ENCODE measurements around the gene NBL1. TPM values are rescaled to one million over a fixed set of nuclear protein-coding genes. Genes with fewer than 3 reads are reported as not detected.

The NBL1 gene
- total and polyA plus RNA-seq, 2 of the 4 experiments (the other 2 are of a cell fraction), result 14.0 to 54.2 TPM

DNA sequence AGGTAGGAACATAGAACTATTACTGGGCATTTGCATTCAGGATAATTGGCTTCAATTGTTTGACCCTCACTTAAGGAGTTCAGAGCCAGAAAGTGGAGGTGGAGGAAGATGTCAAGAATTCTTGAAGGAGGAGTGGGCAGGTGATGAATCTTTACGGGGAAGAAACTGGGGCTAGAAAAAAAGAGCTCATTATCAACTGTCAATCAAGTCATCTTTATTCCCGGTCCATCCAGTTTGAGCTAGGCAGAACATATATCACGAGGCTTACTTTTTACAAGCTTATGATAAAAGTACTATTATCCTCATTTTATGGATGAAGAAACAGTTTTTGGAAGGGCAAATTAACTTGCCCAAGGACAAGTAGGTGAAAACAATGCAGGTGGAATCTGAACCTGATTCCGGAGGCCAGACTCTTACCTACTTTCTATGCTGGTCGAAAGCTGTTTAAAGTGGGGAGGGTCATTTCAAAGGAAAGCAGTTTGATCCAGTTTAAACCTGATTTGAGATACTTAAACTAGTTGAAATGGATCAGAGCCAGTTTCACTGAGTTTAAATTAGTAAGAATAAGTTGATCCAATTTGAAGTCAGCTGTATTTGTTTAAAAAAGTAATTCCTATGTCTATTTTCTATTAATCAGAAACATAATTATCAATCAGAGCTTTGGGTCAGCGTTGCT is 13.3 kb upstream of the NBL1 start:
- Histone ChIP-seq H4K91ac (ENCODE audit: insufficient read depth, low read depth, low read length) (no peak overlapping the region), H3K27me3 (ENCODE audit: control insufficient read depth, insufficient read depth, low read length) (no peaks in the 10 kb centered on the region), H4K5ac (ENCODE audit: low read depth, low read length) (no peak overlapping the region), H2BK120ac (ENCODE audit: low read depth, low read length) (no peak overlapping the region), H4K8ac (ENCODE audit: low read depth in 2 of 2, low read length in 2 of 2) (no peak overlapping the region), H3K79me1 (ENCODE audit: low read depth in 1 of 2, low read length in 2 of 2) (no peaks in the 10 kb centered on the region; a peak in 1 of 4 replicates), H3K27ac (ENCODE audit: insufficient read depth, low read length) (no peak overlapping the region), H3K9ac (ENCODE audit: low read depth, low read length) (no peak overlapping the region), H3K4ac (ENCODE audit: low read depth, low read length) (no peak overlapping the region), H2AK9ac (replicated peaks; ENCODE audit: low read depth, low read length, poor library complexity) (no peak overlapping the region), H2AFZ (replicated peaks; ENCODE audit: low read length, poor library complexity) (no peak overlapping the region), H4K20me1 (ENCODE audit: insufficient read depth, low read length) (no peaks in the 10 kb centered on the region), H2AK5ac (ENCODE audit: low read depth, low read length) (no peak overlapping the region), H2BK5ac (ENCODE audit: low read depth, low read length, poor library complexity, severe bottlenecking) (no peak overlapping the region), H3K56ac (ENCODE audit: extremely low read depth, insufficient read depth, low read length) (no peak overlapping the region), H3K9me1 (ENCODE audit: insufficient read depth, low read length) (0 out of 2 replicates have a peak, but pooled peaks cover 3% of the 10 kb centered on the region), H3K18ac (ENCODE audit: low read depth, low read length) (no peak overlapping the region), H3K14ac (replicated peaks; ENCODE audit: low read depth, low read length) (no peak overlapping the region), H3K9me3 (ENCODE audit: control insufficient read depth, insufficient read depth, low read length) (no peaks in the 10 kb centered on the region), H3K36me3 (ENCODE audit: control insufficient read depth, insufficient read depth, low read length) (peaks cover 17% of the 10 kb centered on the region), H2BK15ac (ENCODE audit: low read depth, low read length) (no peak overlapping the region), H3K23ac (ENCODE audit: low read depth, low read length) (no peak overlapping the region), H3K4me1 (ENCODE audit: control insufficient read depth, insufficient read depth, low read length) (no peaks in the 10 kb centered on the region), H2BK20ac (ENCODE audit: low read depth, low read length) (no peak overlapping the region), H3K4me2 (ENCODE audit: low read depth, low read length) (no peak overlapping the region), H3K4me3 (ENCODE audit: insufficient read depth, low read depth, low read length) (no peak overlapping the region)
- POLR2A ChIA-PET (ENCODE audit: unreplicated experiment), result interaction anchor here (0.5 kb wide), 1 partner anchor 138 kb away, joined by 11 read pairs; no protein-coding TSS in a partner anchor
- intact Hi-C loops (cut with micrococcal nuclease) (no loop called here), in situ Hi-C loops (cut with MboI; ENCODE audit: low sequenced_read_pairs) (no loop called here), dilution Hi-C loops (cut with HindIII; ENCODE audit: low sequenced_read_pairs, unreplicated experiment) (no loop called here)
- no peak for ATAC-seq (ENCODE audit: low read depth)
- BruUV-seq (replicated peaks), result no TSS peak
- CTCF ChIA-PET, result no interaction called here
- DNase-seq, result no peak
- WGBS, 2 experiments (ENCODE audit: extremely low coverage in 2 of 2, insufficient read length in 1 of 2), result no CpG with 5 or more reads among the region's 6 CpGs
- TF ChIP-seq BHLHE40 (IDR thresholded peaks at IDR 0.05; ENCODE audit: low read depth, low read length) (no peak), RAD21 (IDR thresholded peaks at IDR 0.05; ENCODE audit: low read length) (no peak), RCOR1 (IDR thresholded peaks at IDR 0.05; ENCODE audit: insufficient replicate concordance, low read length) (no peak), MAFK (IDR thresholded peaks at IDR 0.05; ENCODE audit: low read depth, low read length) (no peak), RFX5 (IDR thresholded peaks at IDR 0.05; ENCODE audit: low read depth, low read length) (no peak), CEBPB (IDR thresholded peaks at IDR 0.05; ENCODE audit: low read depth, low read length) (no peak), MAZ (IDR thresholded peaks at IDR 0.05; ENCODE audit: borderline replicate concordance, low read depth, low read length) (no peak), MXI1 (IDR thresholded peaks at IDR 0.05; ENCODE audit: borderline replicate concordance, low read depth, low read length) (no peak), SMC3 (IDR thresholded peaks at IDR 0.05; ENCODE audit: low read depth, low read length) (no peak), POLR2A (IDR thresholded peaks at IDR 0.05; ENCODE audit: low read depth, low read length) (no peak), FOS (IDR thresholded peaks at IDR 0.05; ENCODE audit: low read depth, low read length) (no peak), CHD1 (IDR thresholded peaks at IDR 0.05; ENCODE audit: low read depth, low read length) (no peak), NFE2L2 (IDR thresholded peaks at IDR 0.05; ENCODE audit: low read depth, low read length) (no peak)
- TF ChIP-seq, protein P1, sequence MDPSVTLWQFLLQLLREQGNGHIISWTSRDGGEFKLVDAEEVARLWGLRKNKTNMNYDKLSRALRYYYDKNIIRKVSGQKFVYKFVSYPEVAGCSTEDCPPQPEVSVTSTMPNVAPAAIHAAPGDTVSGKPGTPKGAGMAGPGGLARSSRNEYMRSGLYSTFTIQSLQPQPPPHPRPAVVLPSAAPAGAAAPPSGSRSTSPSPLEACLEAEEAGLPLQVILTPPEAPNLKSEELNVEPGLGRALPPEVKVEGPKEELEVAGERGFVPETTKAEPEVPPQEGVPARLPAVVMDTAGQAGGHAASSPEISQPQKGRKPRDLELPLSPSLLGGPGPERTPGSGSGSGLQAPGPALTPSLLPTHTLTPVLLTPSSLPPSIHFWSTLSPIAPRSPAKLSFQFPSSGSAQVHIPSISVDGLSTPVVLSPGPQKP (IDR thresholded peaks at IDR 0.05; ENCODE audit: borderline replicate concordance, low read depth, low read length), result no peak
- TF ChIP-seq, protein P2, sequence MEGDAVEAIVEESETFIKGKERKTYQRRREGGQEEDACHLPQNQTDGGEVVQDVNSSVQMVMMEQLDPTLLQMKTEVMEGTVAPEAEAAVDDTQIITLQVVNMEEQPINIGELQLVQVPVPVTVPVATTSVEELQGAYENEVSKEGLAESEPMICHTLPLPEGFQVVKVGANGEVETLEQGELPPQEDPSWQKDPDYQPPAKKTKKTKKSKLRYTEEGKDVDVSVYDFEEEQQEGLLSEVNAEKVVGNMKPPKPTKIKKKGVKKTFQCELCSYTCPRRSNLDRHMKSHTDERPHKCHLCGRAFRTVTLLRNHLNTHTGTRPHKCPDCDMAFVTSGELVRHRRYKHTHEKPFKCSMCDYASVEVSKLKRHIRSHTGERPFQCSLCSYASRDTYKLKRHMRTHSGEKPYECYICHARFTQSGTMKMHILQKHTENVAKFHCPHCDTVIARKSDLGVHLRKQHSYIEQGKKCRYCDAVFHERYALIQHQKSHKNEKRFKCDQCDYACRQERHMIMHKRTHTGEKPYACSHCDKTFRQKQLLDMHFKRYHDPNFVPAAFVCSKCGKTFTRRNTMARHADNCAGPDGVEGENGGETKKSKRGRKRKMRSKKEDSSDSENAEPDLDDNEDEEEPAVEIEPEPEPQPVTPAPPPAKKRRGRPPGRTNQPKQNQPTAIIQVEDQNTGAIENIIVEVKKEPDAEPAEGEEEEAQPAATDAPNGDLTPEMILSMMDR (conservative IDR thresholded peaks at IDR 0.05; ENCODE audit: low read depth, low read length), result no peak
- TF ChIP-seq, protein P3, sequence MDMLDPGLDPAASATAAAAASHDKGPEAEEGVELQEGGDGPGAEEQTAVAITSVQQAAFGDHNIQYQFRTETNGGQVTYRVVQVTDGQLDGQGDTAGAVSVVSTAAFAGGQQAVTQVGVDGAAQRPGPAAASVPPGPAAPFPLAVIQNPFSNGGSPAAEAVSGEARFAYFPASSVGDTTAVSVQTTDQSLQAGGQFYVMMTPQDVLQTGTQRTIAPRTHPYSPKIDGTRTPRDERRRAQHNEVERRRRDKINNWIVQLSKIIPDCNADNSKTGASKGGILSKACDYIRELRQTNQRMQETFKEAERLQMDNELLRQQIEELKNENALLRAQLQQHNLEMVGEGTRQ (IDR thresholded peaks at IDR 0.05; ENCODE audit: low read depth, low read length), result no peak

Measured in IMR-90 (cell line).